ENCODE results near the gene MLLT6. TPM values are rescaled to one million over a fixed set of nuclear protein-coding genes. Genes with fewer than 3 reads are reported as not detected.
A peak's percentile ranks its signal among the peaks of the same experiment; 100 is the strongest.

MLLT6 gene
- total RNA-seq, 2 experiments from 2014 or later: 81.7 to 174 TPM

GRCh38 chr17:38751808-38752307 lies 46.8 kb downstream of the MLLT6 start:
- H3K79me2 ChIP-seq (ENCODE audit: insufficient read depth, low read depth, low read length): peaks cover 27% of the 10 kb centered on the region
- peak overlapping the region; percentile 79 for H3K4me3 ChIP-seq (ENCODE audit: low read depth, low read length, poor library complexity, severe bottlenecking)
- POLR2A ChIA-PET: interaction anchor here (0.5 to 1.5 kb wide), 6 partner anchors 15 to 1434 kb away, joined by 3 to 5 read pairs (median 4); partner anchors contain the start of gene RPL23
- H3K4me1 ChIP-seq (ENCODE audit: insufficient read depth, low read length, poor library complexity, severe bottlenecking): peaks cover 40% of the 10 kb centered on the region
- peak overlapping the region; percentile 81 for H3K4me2 ChIP-seq (ENCODE audit: low read length)
- intact Hi-C loops (cut with micrococcal nuclease; ENCODE audit: unreplicated experiment): loop anchor here (2.0 to 5.0 kb wide), 3 partner anchors 100 to 400 kb away; partner anchors contain the start of genes PLXDC1 and RPL23
- H3K9me3 ChIP-seq (ENCODE audit: low read length): no peaks in the 10 kb centered on the region
- peak overlapping the region; percentile 52; the same call in 1 of the 2 replicates for H2AFZ ChIP-seq (ENCODE audit: low read length)
- peak overlapping the region; percentile 76 for H3K27ac ChIP-seq (ENCODE audit: low read depth, low read length, poor library complexity, severe bottlenecking)
- CTCF ChIA-PET (ENCODE audit: unreplicated experiment): no interaction called here
- no peaks in the 10 kb centered on the region for H4K20me1 ChIP-seq (ENCODE audit: insufficient read depth, low read length)
- H3K36me3 ChIP-seq (ENCODE audit: insufficient read depth, low read length): peaks cover 31% of the 10 kb centered on the region
- no peaks in the 10 kb centered on the region for H3K9me2 ChIP-seq (ENCODE audit: insufficient read depth, low read length)
- TSS peak; percentile 97 for BruUV-seq (replicated peaks)
- no peak for TF ChIP-seq CTCF (conservative IDR thresholded peaks at IDR 0.05; ENCODE audit: low read length)
- TF ChIP-seq EZH2phosphoT487 (IDR thresholded peaks at IDR 0.05; ENCODE audit: borderline replicate concordance, low read depth, low read length): no peak
- DNase-seq (ENCODE audit: low spot score): peak; percentile 85

- Histone ChIP-seq H3K27ac (ENCODE audit: low read depth, low read length, poor library complexity, severe bottlenecking) (peak within 1 kb of the TSS; percentile 76), H2AFZ (ENCODE audit: low read length) (peak within 1 kb of the TSS; percentile 64; the same call in 1 of the 2 replicates), H4K20me1 (ENCODE audit: insufficient read depth, low read length) (no peaks in the 10 kb centered on the region), H3K9me2 (ENCODE audit: insufficient read depth, low read length) (no peaks in the 10 kb centered on the region), H3K36me3 (ENCODE audit: insufficient read depth, low read length) (peaks cover 38% of the 10 kb centered on the region), H3K4me1 (ENCODE audit: insufficient read depth, low read length, poor library complexity, severe bottlenecking) (peaks cover 40% of the 10 kb centered on the region), H3K9me3 (ENCODE audit: low read length) (no peaks in the 10 kb centered on the region), H3K79me2 (ENCODE audit: insufficient read depth, low read depth, low read length) (peaks cover 22% of the 10 kb centered on the region), H3K4me2 (ENCODE audit: low read length) (peak within 1 kb of the TSS; percentile 93), H3K4me3 (ENCODE audit: low read depth, low read length, poor library complexity, severe bottlenecking) (peak within 1 kb of the TSS; percentile 79)
- ChIA-PET POLR2A (interaction anchor here (0.7 to 1.5 kb wide), 4 partner anchors 42 to 117 kb away, joined by 3 to 4 read pairs (median 3); partner anchors contain the start of gene RPL23), CTCF (ENCODE audit: unreplicated experiment) (no interaction called here)
- BruUV-seq (replicated peaks): no TSS peak
- TF ChIP-seq CTCF (conservative IDR thresholded peaks at IDR 0.05; ENCODE audit: low read length) (no peak), EZH2phosphoT487 (IDR thresholded peaks at IDR 0.05; ENCODE audit: borderline replicate concordance, low read depth, low read length) (no peak)
- intact Hi-C loops (cut with micrococcal nuclease; ENCODE audit: unreplicated experiment): loop anchor here (2.0 to 5.0 kb wide), 3 partner anchors 100 to 400 kb away; partner anchors contain the start of genes PLXDC1 and RPL23
- peak; percentile 100 for DNase-seq (ENCODE audit: low spot score)
Observed at GRCh38 chr17:38752308-38753070, 47.4 kb downstream of the MLLT6 start, which contains the start of gene PSMB3. Gene PSMB3, plus strand, starts transcription at chr17:38752741. Its CDS starts 86 bp downstream, at chr17:38752827.

Measured in OCI-LY7 (cell line).